Smooth muscle cell (in vitro differentiated cells): ENCODE data around the gene GLRX5. TPM values are rescaled to one million over a fixed set of nuclear protein-coding genes. Genes with fewer than 3 reads are reported as not detected.
"Not testable (repeated sequence)": the region's sequence is repeated elsewhere in the genome, so short reads cannot be mapped to it uniquely, and the experiment has no call there.

Experiments
- DNase-seq: peaks from one replicate; lab custom pipeline; 2025; ENCODE audit not compliant: unreplicated experiment; lab: John Stamatoyannopoulos, UW
- H2AFZ ChIP-seq: fragments of 200-600 bp; sonication (generic); 2 replicates; pipeline ENCODE4 v1.6.0; 2016; ENCODE audit warnings: antibody characterized with exemption, low read depth, mild to moderate bottlenecking
- H3F3A ChIP-seq: fragments of 200-600 bp; sonication (generic); 2 replicates; pipeline ENCODE4 v1.6.0; 2017; ENCODE audit warnings: antibody characterized with exemption, low read depth
- H3K27ac ChIP-seq: fragments of 200-600 bp; sonication (generic); 2 replicates; pipeline ENCODE4 v1.5.1; 2016; ENCODE audit warnings: low read depth, mild to moderate bottlenecking
- H3K27me3 ChIP-seq: fragments of 200-600 bp; sonication (generic); 2 replicates; pipeline ENCODE4 v1.6.1; 2016; ENCODE audit warnings: low read depth, mild to moderate bottlenecking
- H3K36me3 ChIP-seq: fragments of 200-600 bp; sonication (generic); 2 replicates; pipeline ENCODE4 v1.5.1; 2016; ENCODE audit warnings: low read depth
- H3K4me1 ChIP-seq: fragments of 200-600 bp; sonication (generic); 2 replicates; pipeline ENCODE4 v1.5.1; 2016; ENCODE audit warnings: low read depth
- H3K4me2 ChIP-seq: fragments of 200-600 bp; sonication (generic); 2 replicates; pipeline ENCODE4 v1.6.0; 2016; ENCODE audit warnings: mild to moderate bottlenecking
- H3K4me3 ChIP-seq: fragments of 200-600 bp; sonication (generic); 2 replicates; pipeline ENCODE4 v1.5.1; 2016; ENCODE audit warnings: mild to moderate bottlenecking
- H3K79me2 ChIP-seq: fragments of 200-600 bp; sonication (generic); 2 replicates; pipeline ENCODE4 v1.6.0; 2016; ENCODE audit warnings: low read depth, mild to moderate bottlenecking
- H3K9ac ChIP-seq: fragments of 200-600 bp; sonication (generic); 2 replicates; pipeline ENCODE4 v1.6.0; 2016; ENCODE audit warnings: low read depth
- H3K9me3 ChIP-seq: fragments of 200-600 bp; sonication (generic); replicated peaks from 2 replicates; pipeline ENCODE4 v1.5.1; 2016; ENCODE audit warnings: low read depth
- H4K20me1 ChIP-seq: fragments of 200-600 bp; sonication (generic); 2 replicates; pipeline ENCODE4 v1.6.0; 2016; ENCODE audit warnings: low read depth
- WGBS: methylation state at CpG from one replicate; pipeline ENCODE4 v1.1.7; 2016; ENCODE audit warnings: low lambda C conversion rate; 5-methylcytosine and 5-hydroxymethylcytosine counted together
- polyA plus RNA-seq: library from polyadenylated mRNA; unstranded; fragments of >200 nt; fragmentation: Nextera tagmentation; extraction: Ambion mirVana; gene quantifications from 2 replicates; pipeline ENCODE4 v1.2.1, GENCODE V29; 2016
- total RNA-seq: library from RNA; depleted of rRNA; stranded (reverse); fragments of >200 nt; gene quantifications from 2 replicates; pipeline ENCODE4 v1.2.3, GENCODE V29; 2014
- TF ChIP-seq, protein P1 (sequence below): fragments of 200-600 bp; sonication (generic); IDR thresholded peaks from 2 replicates; pipeline ENCODE4 v1.5.1; 2017; ENCODE audit warnings: borderline replicate concordance, mild to moderate bottlenecking, antibody characterized with exemption; ENCODE audit not compliant: insufficient read depth, poor library complexity, severe bottlenecking

The GLRX5 gene
- total and polyA plus RNA-seq, 2 experiments from 2014 or later: 42.4 to 79.8 TPM

DNA sequence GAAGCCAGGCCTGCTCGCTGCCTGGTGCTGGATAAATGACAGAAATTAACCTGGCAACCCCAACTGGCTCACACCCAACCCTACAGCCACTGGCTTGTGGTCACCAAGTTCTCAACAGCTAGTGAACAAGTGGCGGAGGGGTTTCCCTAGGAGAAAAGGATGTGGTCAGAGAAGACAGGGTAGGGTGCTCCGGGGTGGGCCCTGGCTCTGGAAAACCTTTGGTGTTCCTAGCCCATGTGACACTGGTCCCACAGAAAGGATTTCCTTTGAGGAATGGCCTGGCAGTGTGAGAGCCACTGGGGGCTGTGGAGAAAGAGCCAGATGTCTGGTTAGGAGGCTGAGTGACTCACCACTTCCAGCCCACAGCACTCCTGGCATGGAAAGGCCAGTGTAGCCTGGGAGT lies 27.1 kb upstream of the GLRX5 start:
- Histone ChIP-seq H2AFZ (no peak overlapping the region), H3K4me2 (peak overlapping the region; percentile 56), H4K20me1 (no peaks in the 10 kb centered on the region), H3K9me3 (no peaks in the 10 kb centered on the region), H3K79me2 (no peaks in the 10 kb centered on the region), H3K36me3 (no peaks in the 10 kb centered on the region), H3K27ac (peak overlapping the region; percentile 75), H3K4me3 (no peak overlapping the region), H3K4me1 (no peaks in the 10 kb centered on the region), H3F3A (no peaks in the 10 kb centered on the region), H3K9ac (no peak overlapping the region), H3K27me3 (no peaks in the 10 kb centered on the region)
- 38% methylated on average over 3 of the region's 3 CpGs for WGBS
- no peak for DNase-seq
- TF ChIP-seq, protein P1, sequence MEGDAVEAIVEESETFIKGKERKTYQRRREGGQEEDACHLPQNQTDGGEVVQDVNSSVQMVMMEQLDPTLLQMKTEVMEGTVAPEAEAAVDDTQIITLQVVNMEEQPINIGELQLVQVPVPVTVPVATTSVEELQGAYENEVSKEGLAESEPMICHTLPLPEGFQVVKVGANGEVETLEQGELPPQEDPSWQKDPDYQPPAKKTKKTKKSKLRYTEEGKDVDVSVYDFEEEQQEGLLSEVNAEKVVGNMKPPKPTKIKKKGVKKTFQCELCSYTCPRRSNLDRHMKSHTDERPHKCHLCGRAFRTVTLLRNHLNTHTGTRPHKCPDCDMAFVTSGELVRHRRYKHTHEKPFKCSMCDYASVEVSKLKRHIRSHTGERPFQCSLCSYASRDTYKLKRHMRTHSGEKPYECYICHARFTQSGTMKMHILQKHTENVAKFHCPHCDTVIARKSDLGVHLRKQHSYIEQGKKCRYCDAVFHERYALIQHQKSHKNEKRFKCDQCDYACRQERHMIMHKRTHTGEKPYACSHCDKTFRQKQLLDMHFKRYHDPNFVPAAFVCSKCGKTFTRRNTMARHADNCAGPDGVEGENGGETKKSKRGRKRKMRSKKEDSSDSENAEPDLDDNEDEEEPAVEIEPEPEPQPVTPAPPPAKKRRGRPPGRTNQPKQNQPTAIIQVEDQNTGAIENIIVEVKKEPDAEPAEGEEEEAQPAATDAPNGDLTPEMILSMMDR: no peak

DNA sequence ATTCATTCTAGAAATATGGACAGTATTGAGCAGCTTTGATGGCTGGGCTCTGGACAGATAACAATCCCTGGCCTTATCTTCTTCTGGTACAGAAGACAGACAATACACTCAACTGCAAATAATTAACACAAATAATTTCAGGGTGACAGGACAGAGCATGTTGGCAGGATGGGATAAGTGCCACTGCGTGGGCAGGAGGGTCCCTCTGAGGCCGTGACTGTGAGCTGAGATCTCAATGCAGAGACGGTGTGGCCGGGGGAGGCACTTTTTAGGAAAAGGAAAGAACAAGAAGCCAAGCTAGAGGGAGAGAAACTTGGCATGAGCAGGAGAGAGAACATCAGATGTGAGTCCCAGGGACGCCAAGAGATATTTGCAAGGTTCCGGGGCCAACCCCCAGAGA lies 26.5 kb upstream of the GLRX5 start:
- 81% methylated on average over 6 of the region's 6 CpGs for WGBS

DNA sequence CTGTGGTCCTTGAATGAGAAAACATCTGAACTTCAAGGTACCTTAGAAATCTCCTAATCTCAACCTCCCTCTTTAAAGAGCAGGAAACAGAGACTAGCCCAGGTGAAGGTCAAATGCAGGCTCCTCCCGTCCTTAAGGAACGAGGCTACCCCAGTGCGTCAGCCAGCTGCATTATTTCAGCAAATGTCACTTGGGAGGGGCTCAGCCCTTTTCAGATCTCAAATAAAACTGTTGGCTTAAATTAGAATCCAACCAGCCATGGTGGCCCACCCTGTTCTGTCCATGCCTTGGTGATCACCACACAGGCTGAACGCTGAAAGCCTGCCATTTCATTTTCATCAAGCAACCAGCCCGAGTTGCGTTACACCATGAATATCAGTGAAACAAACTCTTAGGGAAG lies 25.4 kb upstream of the GLRX5 start:
- Histone ChIP-seq H3K27me3 (no peaks in the 10 kb centered on the region), H4K20me1 (no peaks in the 10 kb centered on the region), H3F3A (no peaks in the 10 kb centered on the region), H3K36me3 (no peaks in the 10 kb centered on the region), H3K4me3 (no peak overlapping the region), H3K4me1 (peaks cover under 1% of the 10 kb centered on the region), H3K9me3 (no peaks in the 10 kb centered on the region), H3K79me2 (no peaks in the 10 kb centered on the region), H2AFZ (no peak overlapping the region), H3K27ac (no peak overlapping the region), H3K4me2 (no peak overlapping the region), H3K9ac (no peak overlapping the region)
- no peak for DNase-seq
- 94% methylated on average over 6 of the region's 6 CpGs for WGBS
- TF ChIP-seq, protein P1: no peak

More for the DNA sequence above, 26.5 kb upstream of the GLRX5 start:
- Histone ChIP-seq H3K36me3 (no peaks in the 10 kb centered on the region), H3K4me3 (no peak overlapping the region), H3K4me2 (no peak overlapping the region), H3K27me3 (no peaks in the 10 kb centered on the region), H2AFZ (no peak overlapping the region), H4K20me1 (no peaks in the 10 kb centered on the region), H3K27ac (peak overlapping the region; percentile 75), H3K9ac (no peak overlapping the region), H3K9me3 (no peaks in the 10 kb centered on the region), H3F3A (no peaks in the 10 kb centered on the region), H3K4me1 (no peaks in the 10 kb centered on the region), H3K79me2 (no peaks in the 10 kb centered on the region)
- no peak for DNase-seq
- TF ChIP-seq, protein P1: no peak

DNA sequence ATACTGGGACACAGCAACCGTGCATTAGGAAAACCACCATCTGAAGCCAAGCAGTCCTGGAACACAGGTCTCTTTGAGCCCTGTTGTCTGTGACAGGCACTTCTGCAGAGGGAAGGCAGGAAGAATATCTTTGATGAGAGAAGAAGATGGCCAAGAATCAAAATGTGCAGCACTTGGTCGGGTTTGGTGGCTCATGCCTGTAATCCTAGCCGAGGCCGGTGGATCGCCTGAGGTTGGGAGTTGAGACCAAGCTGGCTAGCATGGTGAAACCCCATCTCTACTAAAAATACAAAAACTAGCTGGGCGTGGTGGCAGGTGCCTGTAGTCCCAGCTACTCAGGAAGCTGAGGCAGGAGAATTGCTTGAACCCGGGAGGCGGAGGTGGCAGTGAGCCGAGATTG lies 24.5 kb upstream of the GLRX5 start:
- H3F3A ChIP-seq, H4K20me1 ChIP-seq, H3K4me3 ChIP-seq, H3K27me3 ChIP-seq, H3K36me3 ChIP-seq, H3K9me3 ChIP-seq, H3K4me1 ChIP-seq, H3K9ac ChIP-seq, H3K27ac ChIP-seq, H2AFZ ChIP-seq, H3K4me2 ChIP-seq, DNase-seq, H3K79me2 ChIP-seq: not testable (repeated sequence)
- 97% methylated on average over 9 of the region's 9 CpGs for WGBS
